K562 (cell line): Measurements from ENCODE around the gene SART3. TPM values are rescaled to one million over a fixed set of nuclear protein-coding genes. Genes with fewer than 3 reads are reported as not detected.

Experiments used
- ATAC-seq: fragments of 200-7000 bp; cut with Tn5 transposase; 3 replicates; pipeline ENCODE4 v1.9.1; 2020; ENCODE audit warnings: moderate library complexity
- BruUV-seq: library from RNA; stranded (reverse); fragments of 400-500 nt; replicated peaks from 2 replicates; lab custom pipeline; 2021; lab: Mats Ljungman, UMichigan
- CTCF ChIA-PET: fragments of 300-600 bp; formaldehyde crosslinking; extraction: SDS; loops from one replicate; lab custom pipeline; 2021; ENCODE audit warnings: low intra/inter-chr PET ratio; lab: Yijun Ruan, JAX
- POLR2A ChIA-PET: fragments of 300-600, 350-650 bp; sonication (Branson Sonifier 250); formaldehyde crosslinking; extraction: SDS; loops from one replicate; lab custom pipeline; 2021; ENCODE audit warnings: antibody characterized with exemption, inconsistent platforms; lab: Yijun Ruan, JAX
- DNase-seq, 4 experiments: peaks; one replicate each; pipeline versions ENCODE4 v3.0.0 to v3.0.0-alpha.2; 2011 to 2018; ENCODE audit warnings: low spot score in 3 of 4, mixed read lengths in 3 of 4; ENCODE audit errors: extremely low read depth in 1 of 4
- FAIRE-seq: peaks from 2 replicates; lab custom pipeline; 2011; peaks lifted over from hg19 to GRCh38; lab: Jason Lieb, UNC
- H2AFZ ChIP-seq: 2 replicates; pipeline ENCODE4 v1.6.0; 2011; ENCODE audit warnings: low read depth, low read length, control low read depth, inconsistent platforms
- H3K27ac ChIP-seq: fragments of 200-600 bp; 3 replicates; pipeline ENCODE4 v1.8.0; 2011; ENCODE audit warnings: low read depth, mild to moderate bottlenecking, control low read depth, inconsistent platforms, low read length, moderate library complexity, mixed read lengths; ENCODE audit errors: extremely low read depth
- H3K27me3 ChIP-seq, 2 experiments: fragments of 300-600 bp in 1 of 2; 2 replicates in 1 of 2; 3 replicates in 1 of 2; pipeline versions ENCODE4 v1.6.0 to v1.8.0; 2011; ENCODE audit warnings: inconsistent platforms in 2 of 2, low read length in 2 of 2, mild to moderate bottlenecking in 1 of 2, mixed read lengths in 1 of 2, moderate library complexity in 1 of 2; ENCODE audit not compliant: control insufficient read depth in 2 of 2, insufficient read depth in 2 of 2
- H3K36me3 ChIP-seq: fragments of 300-600 bp; 3 replicates; pipeline ENCODE4 v1.8.0; 2011; ENCODE audit warnings: mild to moderate bottlenecking, low read length, inconsistent platforms; ENCODE audit not compliant: control insufficient read depth, insufficient read depth
- H3K4me1 ChIP-seq, 2 experiments: fragments of 200-600 bp in 1 of 2; replicated peaks in 1 of 2; 2 replicates in 1 of 2; 3 replicates in 1 of 2; pipeline versions ENCODE4 v1.5.1 to v1.8.0; 2011; ENCODE audit warnings: inconsistent platforms in 2 of 2, low read length in 2 of 2, mild to moderate bottlenecking in 1 of 2, mixed read lengths in 1 of 2, moderate library complexity in 1 of 2; ENCODE audit not compliant: control insufficient read depth in 2 of 2, insufficient read depth in 2 of 2
- H3K4me2 ChIP-seq: 2 replicates; pipeline ENCODE4 v1.6.1; 2011; ENCODE audit warnings: low read length, control low read depth, inconsistent platforms, mixed read lengths; ENCODE audit not compliant: insufficient read depth
- H3K4me3 ChIP-seq: fragments of 200-600 bp; sonication (generic), shearing (Covaris generic); 2 replicates; pipeline ENCODE4 v1.5.1; 2016; ENCODE audit warnings: control low read depth, inconsistent platforms
- H3K79me2 ChIP-seq: fragments of 200-600 bp; 3 replicates; pipeline ENCODE4 v1.8.0; 2011; ENCODE audit warnings: low read length, inconsistent platforms; ENCODE audit not compliant: control insufficient read depth, insufficient read depth
- H3K9ac ChIP-seq, 2 experiments: 2 replicates each; pipeline versions ENCODE4 v1.6.0 to v1.6.1; 2011; ENCODE audit warnings: low read depth in 2 of 2, low read length in 2 of 2, control low read depth in 1 of 2, inconsistent platforms in 1 of 2, mild to moderate bottlenecking in 1 of 2, mixed read lengths in 1 of 2; ENCODE audit not compliant: insufficient read depth in 1 of 2
- H3K9me1 ChIP-seq: one replicate; pipeline ENCODE4 v1.6.0; 2011; ENCODE audit warnings: inconsistent platforms, mild to moderate bottlenecking, low read length, moderate library complexity; ENCODE audit not compliant: control insufficient read depth, insufficient read depth
- H3K9me3 ChIP-seq: replicated peaks from 2 replicates; pipeline ENCODE4 v1.5.1; 2011; ENCODE audit warnings: low read depth, low read length, inconsistent platforms; ENCODE audit not compliant: control insufficient read depth, insufficient read depth
- H4K20me1 ChIP-seq: replicated peaks from 2 replicates; pipeline ENCODE4 v1.6.1; 2011; ENCODE audit warnings: low read length, inconsistent platforms, mixed read lengths; ENCODE audit not compliant: control insufficient read depth, insufficient read depth
- BRCA1 ChIP-seq, 2 experiments: fragments of 450-650 bp in 1 of 2; sonication (generic) in 1 of 2; formaldehyde crosslinking in 1 of 2; IDR thresholded peaks; 2 replicates each; pipeline versions ENCODE4 v1.5.0 to v1.6.1; 2017 to 2020; ENCODE audit warnings: mild to moderate bottlenecking in 1 of 2, missing genetic modification reagents in 1 of 2
- CEBPZ ChIP-seq: fragments of 150-350 bp; IDR thresholded peaks from 2 replicates; pipeline ENCODE4 v1.6.1; 2014; ENCODE audit warnings: low read depth, mild to moderate bottlenecking, low read length, borderline replicate concordance
- CGGBP1 ChIP-seq: fragments of 250-450 bp; sonication (Bioruptor Pico); IDR thresholded peaks from 2 replicates; pipeline ENCODE4 v1.9.0; 2021; ENCODE audit warnings: mild to moderate bottlenecking
- CHCHD3 ChIP-seq: fragments of 250-450 bp; sonication (Bioruptor Pico); IDR thresholded peaks from 2 replicates; pipeline ENCODE4 v2.1.2; 2022; ENCODE audit warnings: mild to moderate bottlenecking
- KAT8 ChIP-seq: fragments of 450-650 bp; IDR thresholded peaks from 2 replicates; pipeline ENCODE4 v1.6.1; 2016; ENCODE audit warnings: low read depth, mild to moderate bottlenecking
- RBM25 ChIP-seq: fragments of 200-400 bp; formaldehyde crosslinking; IDR thresholded peaks from 2 replicates; pipeline ENCODE4 v1.6.1; 2018; ENCODE audit warnings: low read length, low read depth, moderate library complexity; ENCODE audit not compliant: severe bottlenecking
- SFPQ ChIP-seq: fragments of 200-400 bp; formaldehyde crosslinking; IDR thresholded peaks from 2 replicates; pipeline ENCODE4 v1.6.1; 2017; ENCODE audit warnings: mild to moderate bottlenecking, low read depth, low read length, moderate library complexity
- SMAD2 ChIP-seq: fragments of 150-350 bp; IDR thresholded peaks from 2 replicates; pipeline ENCODE4 v1.6.1; 2014; ENCODE audit warnings: low read depth, mild to moderate bottlenecking, low read length
- TCF7L2 ChIP-seq: fragments of 150-350 bp; IDR thresholded peaks from 2 replicates; pipeline ENCODE4 v1.6.1; 2016; ENCODE audit warnings: low read depth, mild to moderate bottlenecking, low read length, moderate library complexity
- THRB ChIP-seq: fragments of 450-650 bp; formaldehyde crosslinking; conservative IDR thresholded peaks from 2 replicates; pipeline ENCODE4 v1.4.0; 2022; ENCODE audit warnings: mild to moderate bottlenecking, missing genetic modification characterization
- WGBS: fragments of 100-300 bp; shearing (Covaris generic); methylation state at CpG from one replicate; pipeline ENCODE4 v1.1.6; 2016; ENCODE audit warnings: low coverage, mixed read lengths; ENCODE audit not compliant: insufficient coverage; ENCODE audit errors: missing lambda C conversion rate; 5-methylcytosine and 5-hydroxymethylcytosine counted together
- in situ Hi-C: fragments of 300-500 bp; cut with MboI; formaldehyde crosslinking; loops from 4 replicates; pipeline ENCODE4 v1.15.0; 2018; ENCODE audit warnings: inconsistent platforms, mixed read lengths
- intact Hi-C: fragments of 100-400 bp; cut with micrococcal nuclease; formaldehyde crosslinking; loops from 2 replicates; pipeline ENCODE4 v1.14.2; 2022
- polyA plus RNA-seq, 8 experiments: library from polyadenylated mRNA; depleted of rRNA in 4 of 8; stranded (reverse) in 5 of 8; unstranded in 3 of 8; fragments of >200 nt; fragmentation: Nextera tagmentation in 2 of 8; fragmentation: Illumina TruSeq in 1 of 8; extraction: Ambion mirVana in 2 of 8; extraction: Trizol in 1 of 8; gene quantifications; 2 replicates each; pipeline versions ENCODE4 v1.2.1 to v1.2.3, GENCODE V29; 2011 to 2014; ENCODE audit warnings: inconsistent platforms in 1 of 8, missing spikeins in 1 of 8
- total RNA-seq, 7 experiments: library from RNA; depleted of rRNA in 6 of 7; stranded (reverse); fragments of >200 nt in 6 of 7; fragmentation: Illumina TruSeq in 2 of 7; extraction: Trizol in 2 of 7; gene quantifications; 2 replicates each; pipeline versions ENCODE4 v1.2.1 to v1.2.3, GENCODE V29; 2011 to 2021; ENCODE audit warnings: low replicate concordance in 1 of 7

The SART3 gene
- total and polyA plus RNA-seq, 9 of the 15 experiments (the other 6 are each of a cell fraction or from before 2014, with no cell fraction given) = 8.9 to 167 (median 56.7) TPM

GRCh38 chr12:108567406-108568337 is 6.7 kb upstream of the SART3 start:
- H3K4me1 ChIP-seq = peaks cover 2 to 17% of the 10 kb centered on the region in 2 experiments
- no peak overlapping the region for H3K4me3 ChIP-seq
- no peak for FAIRE-seq
- H3K36me3 ChIP-seq = peaks cover 52% of the 10 kb centered on the region
- WGBS = 88% methylated on average over 7 of the region's 7 CpGs
- intact Hi-C loops (no loop called here), in situ Hi-C loops (loop anchor here (5.0 kb wide), 1 partner anchor 50 kb away; no protein-coding TSS in a partner anchor)
- no peaks in the 10 kb centered on the region for H3K27me3 ChIP-seq
- H3K9ac ChIP-seq = no peak overlapping the region
- peaks cover 16% of the 10 kb centered on the region for H3K79me2 ChIP-seq
- H3K9me1 ChIP-seq = no peaks in the 10 kb centered on the region
- no TSS peak for BruUV-seq
- no peak for ATAC-seq
- ChIA-PET CTCF (no interaction called here), POLR2A (interaction anchor here (1.2 to 1.4 kb wide), 2 partner anchors 9 to 18 kb away, joined by 3 to 5 read pairs; no protein-coding TSS in a partner anchor)
- no peak for DNase-seq
- no peak overlapping the region for H3K4me2 ChIP-seq
- H4K20me1 ChIP-seq = no peaks in the 10 kb centered on the region
- H2AFZ ChIP-seq = no peak overlapping the region
- H3K9me3 ChIP-seq = no peaks in the 10 kb centered on the region
- H3K27ac ChIP-seq = no peak overlapping the region
- TF ChIP-seq CEBPZ = no peak
- no peak for TF ChIP-seq BRCA1 (IDR thresholded peaks at IDR 0.05)
- no peak for TF ChIP-seq BRCA1 (CRISPR knock-in tag; IDR thresholded peaks at IDR 0.05)
- no peak for TF ChIP-seq KAT8
- TF ChIP-seq SMAD2 = no peak
- no peak for TF ChIP-seq TCF7L2
- TF ChIP-seq SFPQ = no peak
- no peak for TF ChIP-seq RBM25
- no peak for TF ChIP-seq CGGBP1 (CRISPR knock-in tag)
- TF ChIP-seq CHCHD3 (CRISPR knock-in tag) = no peak
- no peak for TF ChIP-seq THRB (CRISPR knock-in tag)
